Measurements from ENCODE around the gene ELMO3.

ELMO3 gene

DNA sequence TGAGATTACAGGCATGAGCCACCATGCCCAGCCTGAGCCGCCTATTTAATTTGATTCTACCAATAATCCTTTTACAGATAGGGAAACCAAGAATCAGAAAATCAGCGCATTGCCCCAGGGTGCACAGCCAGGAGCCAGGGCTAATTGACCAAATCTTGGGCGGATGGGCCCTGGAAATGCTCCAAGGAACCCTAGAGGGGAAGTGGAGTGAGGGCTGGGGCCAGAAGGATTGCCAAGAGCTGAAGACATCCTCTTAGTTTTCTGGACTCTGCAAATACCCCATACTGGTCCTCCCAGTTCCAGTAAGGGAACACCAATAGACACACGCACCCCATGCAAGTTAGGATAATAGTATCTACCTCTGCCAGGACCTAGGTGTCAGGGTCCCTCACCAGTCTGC is 44.5 kb downstream of the ELMO3 start:
- no peak for DNase-seq (ENCODE audit: low spot score)

DNA sequence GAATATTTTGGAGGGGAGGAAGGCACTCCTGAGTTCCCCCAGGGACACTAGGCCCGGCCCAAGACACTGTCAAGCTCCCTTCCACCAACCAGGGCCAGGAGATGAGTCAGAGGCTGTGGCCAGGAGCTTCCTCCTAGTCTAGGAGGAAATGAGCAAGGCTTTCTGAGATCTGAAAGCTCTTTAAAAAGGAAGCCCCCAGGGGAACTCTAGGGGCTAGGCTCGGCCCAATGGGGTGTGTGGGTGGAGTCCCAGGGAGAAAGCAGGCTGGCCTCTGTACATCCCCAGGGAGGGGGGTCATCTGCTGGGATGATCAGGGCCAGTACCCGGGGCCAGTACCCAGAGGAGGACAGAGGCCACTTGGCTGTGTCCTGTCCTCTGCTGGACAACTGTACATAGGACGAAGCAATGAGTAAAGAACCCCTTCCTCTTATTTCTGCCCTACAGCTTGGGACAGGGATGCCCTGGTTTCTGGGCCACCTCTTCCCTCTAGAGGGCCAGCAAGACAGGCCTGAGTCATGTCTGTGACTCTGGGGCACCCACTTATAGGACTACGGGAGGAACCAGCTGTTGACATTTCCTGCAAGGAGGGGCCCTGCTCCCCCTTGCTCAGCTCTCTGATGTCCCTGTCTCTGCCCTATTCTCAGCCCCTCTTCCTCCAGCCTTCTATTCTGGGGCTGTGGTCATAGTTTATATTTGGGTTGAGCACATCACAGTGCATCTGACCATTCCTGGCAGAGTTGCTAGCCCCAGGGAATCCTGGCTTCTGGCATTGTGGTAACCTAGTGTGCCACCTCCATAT is 45.7 kb downstream of the ELMO3 start:
- DNase-seq (ENCODE audit: low spot score), result no peak

DNA sequence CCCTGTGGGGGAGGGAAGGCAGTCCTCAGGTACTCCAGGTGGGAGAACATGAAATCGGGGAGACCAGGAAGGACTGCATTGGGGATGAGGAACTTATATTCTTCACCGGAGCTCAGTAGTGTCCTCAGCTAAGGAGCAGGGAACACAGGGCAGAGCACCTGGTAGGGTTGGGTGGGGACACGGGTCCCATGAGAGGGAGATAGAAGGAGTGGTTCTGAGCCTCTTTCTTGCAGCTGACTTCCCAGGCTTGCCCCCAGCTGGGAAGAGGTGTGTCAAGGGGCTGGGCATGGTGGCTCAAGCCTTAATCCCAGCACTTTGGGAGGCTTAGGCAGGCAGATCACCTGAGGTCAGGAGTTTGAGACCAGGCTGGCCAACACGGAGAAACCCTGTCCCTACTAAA is 46.3 kb downstream of the ELMO3 start:
- DNase-seq (ENCODE audit: low spot score), result no peak

DNA sequence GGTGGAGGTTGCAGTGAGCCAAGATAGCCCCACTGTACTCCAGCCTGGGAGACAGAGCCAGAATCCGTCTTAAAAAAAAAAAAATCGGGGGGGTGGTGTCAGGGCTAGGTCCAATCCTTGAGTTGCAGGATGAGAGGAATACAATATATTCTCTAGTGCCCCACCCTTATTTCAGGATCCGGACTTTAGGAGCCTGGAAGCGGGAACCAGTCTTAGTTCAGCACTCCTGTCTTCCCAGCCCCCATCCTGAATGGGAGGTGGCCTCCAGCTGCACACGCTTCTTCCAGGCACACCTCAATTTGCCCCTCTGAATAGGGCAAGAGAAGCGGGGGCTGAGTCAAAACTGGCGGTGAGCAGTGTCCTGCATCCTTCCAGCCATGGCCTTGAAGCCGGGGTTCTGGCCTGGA is 46.7 kb downstream of the ELMO3 start:
- no peak for DNase-seq (ENCODE audit: low spot score)

DNA sequence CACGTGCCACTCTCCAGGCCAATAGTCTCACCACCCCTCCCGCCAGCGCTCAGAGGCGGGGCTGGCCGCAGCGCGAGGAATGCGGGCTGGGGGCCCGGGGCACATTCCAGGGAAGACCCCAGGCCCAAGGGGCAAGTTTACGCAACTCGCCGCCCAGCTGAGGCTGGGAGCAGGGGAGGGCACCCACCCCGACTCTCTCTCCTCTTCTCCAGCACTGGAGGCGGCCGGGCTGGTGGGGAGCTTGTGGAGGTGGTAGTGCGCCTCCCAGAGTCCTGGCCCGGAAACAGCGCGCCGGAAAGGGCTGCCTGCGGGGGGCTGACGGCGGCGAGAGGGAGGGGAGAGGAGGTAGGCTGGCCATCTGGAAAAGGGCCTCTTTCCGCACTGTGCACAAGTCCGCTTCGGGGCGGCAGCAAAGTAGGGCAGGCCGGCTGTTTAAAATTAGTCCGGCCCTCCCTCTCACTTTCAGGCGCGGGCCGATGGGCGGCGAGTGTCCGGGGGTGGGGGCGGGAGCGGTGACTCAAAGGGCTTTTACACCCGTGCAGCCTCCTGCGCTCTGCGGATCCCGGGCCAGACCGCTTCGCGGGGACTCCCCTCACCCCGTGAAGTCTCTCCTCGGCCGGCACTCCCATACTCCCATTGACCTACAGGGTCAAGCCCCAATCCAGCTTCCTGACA is 47.3 kb downstream of the ELMO3 start:
- DNase-seq (ENCODE audit: low spot score), result peak; percentile 72

DNA sequence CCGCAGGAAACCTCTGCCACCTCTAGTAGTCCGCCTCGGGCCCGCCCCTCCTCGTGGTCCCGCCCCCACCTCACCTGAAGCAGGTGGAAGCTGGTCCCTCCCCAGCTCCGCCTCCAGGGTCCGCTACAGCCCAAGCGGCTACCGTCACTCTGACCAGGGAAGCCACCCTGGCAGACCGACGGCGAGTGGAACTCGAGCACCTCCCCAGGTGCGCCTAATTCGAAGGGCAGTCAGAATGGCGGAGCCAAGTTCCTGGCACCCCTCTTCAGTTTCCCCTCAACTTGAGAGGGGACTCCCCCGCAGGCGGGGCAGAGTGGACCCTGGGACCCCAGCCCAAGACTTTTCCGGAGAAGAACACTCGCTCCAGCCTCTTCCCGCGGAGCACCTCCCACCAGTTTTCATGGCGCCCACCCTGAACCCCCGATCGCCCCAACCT is 47.8 kb downstream of the ELMO3 start:
- DNase-seq (ENCODE audit: low spot score), result peak; percentile 65

DNA sequence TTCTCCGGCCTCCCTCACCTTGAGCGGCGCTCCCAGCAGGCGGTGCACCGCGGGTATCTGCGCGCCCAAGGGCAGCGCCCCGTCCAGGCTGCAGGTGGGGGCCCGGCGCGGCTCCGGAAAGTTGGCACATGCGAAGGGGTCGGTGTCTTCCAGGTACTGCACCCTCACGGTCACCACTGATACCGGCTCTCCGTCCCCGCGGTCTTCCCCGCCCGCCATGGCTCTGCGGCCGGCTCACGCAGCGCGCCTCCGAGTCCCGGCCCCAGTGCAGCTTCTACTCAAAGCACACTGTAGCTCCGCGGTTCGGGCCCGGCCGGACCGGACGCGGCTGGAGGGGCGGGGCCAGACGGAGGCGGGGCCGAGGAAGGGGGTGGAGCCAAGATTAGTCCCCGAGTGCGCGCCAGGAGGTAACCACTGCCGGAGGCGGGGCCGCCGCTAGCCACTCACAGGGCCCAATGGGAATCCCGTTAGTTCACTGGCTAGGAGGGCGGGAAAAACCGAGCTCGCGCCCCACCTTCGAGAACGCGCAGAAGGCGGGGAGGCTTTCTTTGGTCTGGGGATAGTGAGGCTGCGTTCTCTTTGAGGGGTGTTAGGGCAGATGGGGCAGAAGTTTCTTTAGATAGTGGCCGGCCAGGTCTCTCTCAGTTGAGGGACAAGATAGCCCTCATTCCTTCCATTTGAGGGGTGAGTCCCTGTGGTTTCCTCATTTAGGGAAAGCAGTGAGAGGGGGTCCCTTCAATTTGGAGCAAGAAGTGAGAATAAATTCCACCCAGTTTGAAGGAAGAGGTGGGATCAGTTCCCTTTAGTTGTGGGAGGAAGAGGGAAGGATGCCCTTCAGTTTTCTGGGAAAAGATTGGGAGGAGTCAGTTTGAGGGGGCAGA is 48.5 kb downstream of the ELMO3 start, which contains the start of gene FHOD1:
Gene FHOD1, minus strand, starts transcription at position 290 of the 881 bp plus-strand sequence. Its CDS starts 71 bp downstream, at position 219.
- DNase-seq (ENCODE audit: low spot score), result peak; percentile 93

DNA sequence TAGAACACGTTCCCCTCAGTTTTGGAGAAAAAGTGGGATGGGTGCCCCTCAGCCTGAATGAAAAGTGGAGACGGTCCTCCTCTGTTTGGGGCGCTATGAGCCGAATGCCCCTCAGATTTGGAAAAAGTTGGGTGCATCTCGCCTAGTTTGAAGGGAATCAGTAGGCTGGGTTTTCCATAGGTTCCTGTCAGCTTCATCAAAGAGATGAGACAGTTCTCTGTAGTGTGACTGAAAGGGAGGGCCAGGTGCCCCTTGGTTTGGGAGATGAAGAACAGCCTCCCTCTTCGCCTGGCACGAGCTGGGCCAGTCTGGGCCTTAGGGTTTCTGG is 49.1 kb downstream of the ELMO3 start:
- no peak for DNase-seq (ENCODE audit: low spot score)

DNA sequence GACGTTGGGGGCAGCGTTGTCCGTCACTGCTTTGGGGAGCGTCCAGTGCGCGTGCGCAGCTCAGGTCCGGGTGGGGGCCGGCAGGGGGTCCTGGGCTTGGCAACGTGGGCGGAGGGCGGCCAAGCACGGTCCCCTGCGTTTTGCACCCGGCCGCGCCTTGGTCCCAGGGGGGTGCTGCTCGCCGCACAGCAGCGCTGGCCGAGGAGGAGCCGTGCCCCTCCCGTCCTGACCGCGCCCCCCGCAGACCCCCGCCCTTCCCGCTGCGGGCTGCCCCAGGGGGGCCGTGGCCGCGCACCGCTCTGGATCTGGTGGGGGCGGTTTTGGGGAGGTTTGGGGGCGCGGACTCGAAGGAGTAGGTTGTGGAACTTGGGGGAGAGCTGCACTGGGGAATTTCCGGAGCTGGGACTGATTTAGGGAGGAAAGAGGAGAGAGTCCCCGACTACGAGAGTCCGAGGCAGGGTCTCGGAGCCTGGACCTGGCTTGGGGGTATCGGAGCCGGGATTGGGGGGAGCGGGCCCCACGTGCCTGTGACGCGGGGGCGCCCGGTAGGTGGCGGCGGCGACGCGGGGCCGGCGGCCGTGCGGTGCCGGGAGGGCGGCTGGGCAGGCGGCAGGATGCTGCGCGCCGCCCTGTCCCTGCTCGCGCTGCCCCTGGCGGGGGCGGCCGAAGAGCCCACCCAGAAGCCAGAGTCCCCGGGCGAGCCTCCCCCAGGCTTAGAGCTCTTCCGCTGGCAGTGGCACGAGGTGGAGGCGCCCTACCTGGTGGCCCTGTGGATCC is 49.7 kb downstream of the ELMO3 start, which contains the start of gene SLC9A5:
Gene SLC9A5, plus strand, starts transcription at position 579 of the 777 bp plus-strand sequence. Its CDS starts 36 bp downstream, at position 615.
- DNase-seq (ENCODE audit: low spot score), result peak; percentile 39

DNA sequence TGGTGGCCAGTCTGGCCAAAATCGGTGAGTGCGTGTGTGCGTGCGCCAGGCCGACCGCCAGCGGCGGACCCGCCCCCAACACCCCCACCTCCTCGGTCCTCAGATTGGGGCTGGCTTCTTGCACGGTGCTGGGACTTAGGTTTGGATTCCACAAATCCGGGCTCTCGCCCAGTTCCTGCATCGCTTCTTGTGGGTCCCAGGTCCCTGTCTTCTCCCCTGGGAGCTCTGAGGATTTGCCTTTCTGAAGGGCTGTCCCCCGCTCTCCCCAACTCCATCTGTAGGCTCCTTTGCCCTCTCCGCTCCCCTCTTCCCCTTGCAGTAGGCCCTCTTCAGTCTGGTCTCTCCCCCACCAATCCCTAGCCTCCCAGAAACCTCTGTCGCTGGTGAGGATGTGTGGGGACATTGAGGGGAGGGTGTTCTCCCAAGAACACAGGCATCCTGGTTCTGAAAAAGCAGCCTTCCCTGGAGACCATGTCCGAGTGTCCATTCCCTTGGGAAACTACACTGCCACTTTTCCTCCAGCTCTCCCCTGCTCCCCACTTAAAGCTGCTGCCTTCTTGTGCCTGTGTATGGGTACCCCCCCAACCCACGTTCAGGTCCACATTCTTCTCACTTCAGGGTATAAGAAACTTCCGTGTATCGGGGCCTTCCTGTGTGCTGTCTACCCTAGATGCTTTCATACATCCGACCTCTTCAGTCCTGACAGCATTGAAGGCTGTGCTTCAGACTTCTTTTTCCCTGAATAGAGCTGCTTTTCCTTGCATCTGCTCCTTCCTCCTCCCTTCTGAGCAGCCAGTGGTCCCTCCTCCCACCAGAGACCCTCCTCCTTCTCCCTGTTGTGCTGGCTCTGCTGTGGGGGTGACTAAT is 50.5 kb downstream of the ELMO3 start:
- no peak for DNase-seq (ENCODE audit: low spot score)

DNA sequence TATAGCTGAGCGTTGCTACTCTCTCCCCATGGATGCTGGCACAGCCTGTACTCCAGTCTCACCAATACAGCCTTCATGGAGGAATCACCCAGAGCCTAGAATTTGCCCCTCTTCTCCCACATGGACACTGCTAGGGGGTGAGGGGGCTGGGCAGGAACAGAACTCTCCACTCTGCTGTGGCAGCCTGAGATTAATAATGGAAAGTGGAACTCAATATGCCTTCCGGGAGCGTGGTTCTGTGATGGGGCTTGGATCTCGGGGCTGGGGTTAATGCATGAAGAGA is 51.1 kb downstream of the ELMO3 start:
- DNase-seq (ENCODE audit: low spot score), result no peak

DNA sequence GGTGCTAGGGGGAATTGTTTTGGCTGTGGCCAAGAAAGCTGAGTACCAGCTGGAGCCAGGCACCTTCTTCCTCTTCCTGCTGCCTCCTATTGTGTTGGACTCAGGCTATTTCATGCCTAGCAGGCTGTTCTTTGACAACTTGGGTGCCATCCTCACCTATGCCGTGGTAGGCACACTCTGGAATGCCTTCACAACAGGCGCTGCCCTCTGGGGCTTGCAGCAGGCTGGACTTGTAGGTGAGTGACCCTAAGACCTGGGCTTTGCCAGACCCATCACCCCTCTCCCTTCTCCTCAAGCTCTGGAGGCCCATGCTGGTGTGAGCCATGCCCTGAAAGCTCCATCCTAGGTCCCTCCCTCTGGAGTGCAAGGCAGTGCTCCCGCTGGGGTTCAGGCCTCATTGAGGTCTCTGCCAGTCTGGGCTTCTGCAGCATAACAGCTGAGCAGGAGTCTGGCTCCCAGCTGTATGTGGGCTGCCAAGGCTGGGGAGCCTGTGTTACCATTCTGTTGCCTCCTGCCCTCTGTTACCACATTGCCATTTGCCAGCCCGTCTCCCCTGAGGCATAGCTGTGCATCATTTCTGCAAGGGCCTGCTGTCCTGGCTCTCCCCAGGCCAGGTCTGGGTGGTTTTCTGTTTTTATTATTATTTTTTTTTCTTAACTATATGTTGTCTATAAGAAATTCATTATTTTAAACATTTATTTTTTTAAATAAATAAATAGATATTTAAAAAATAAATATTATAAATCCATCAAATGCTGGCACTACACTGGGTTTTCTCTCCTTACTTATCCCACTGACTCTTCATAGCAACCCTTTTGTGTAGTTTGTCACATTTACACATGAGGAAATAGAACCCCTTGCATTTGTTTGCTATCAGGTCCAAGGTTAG is 53.9 kb downstream of the ELMO3 start:
- DNase-seq (ENCODE audit: low spot score), result no peak

Measured in HuH-7 (cell line).